HG03460 (cell line): ENCODE data around the gene LRRC8A.

Source experiments
- ATAC-seq: cut with Tn5 transposase; IDR thresholded peaks from one replicate; pipeline ENCODE4 v1.9.1; 2021; ENCODE audit not compliant: unreplicated experiment

Gene LRRC8A

GRCh38 chr9:128901379-128901778 lies 19.4 kb downstream of the LRRC8A start:
- ATAC-seq = no peak

- ATAC-seq = peak; percentile 9
Measured at GRCh38 chr9:128901822-128902221, 19.9 kb downstream of the LRRC8A start.

GRCh38 chr9:128902351-128903078 lies 20.6 kb downstream of the LRRC8A start:
- peak; percentile 89 for ATAC-seq

GRCh38 chr9:128903079-128903461 lies 21.1 kb downstream of the LRRC8A start:
- no peak for ATAC-seq

- no peak for ATAC-seq
Measured at GRCh38 chr9:128903871-128904620, 22.1 kb downstream of the LRRC8A start.

GRCh38 chr9:128905964-128906363 lies 24.0 kb downstream of the LRRC8A start:
- ATAC-seq = no peak

- no peak for ATAC-seq
Measured at GRCh38 chr9:128906741-128907140, 24.8 kb downstream of the LRRC8A start.

- ATAC-seq = no peak
Measured at GRCh38 chr9:128908372-128908771, 26.4 kb downstream of the LRRC8A start.

- no peak for ATAC-seq
Measured at GRCh38 chr9:128909859-128910258, 27.9 kb downstream of the LRRC8A start.

- ATAC-seq = no peak
Measured at GRCh38 chr9:128910906-128911305, 29.0 kb downstream of the LRRC8A start.

GRCh38 chr9:128911529-128912035 lies 29.6 kb downstream of the LRRC8A start:
- no peak for ATAC-seq

- ATAC-seq = no peak
Measured at GRCh38 chr9:128912270-128912853, 30.4 kb downstream of the LRRC8A start.

- ATAC-seq = no peak
Measured at GRCh38 chr9:128913048-128913900, 31.3 kb downstream of the LRRC8A start.

- ATAC-seq = no peak
Measured at GRCh38 chr9:128913995-128914772, 32.3 kb downstream of the LRRC8A start.

GRCh38 chr9:128916204-128916603 lies 34.3 kb downstream of the LRRC8A start:
- no peak for ATAC-seq

- no peak for ATAC-seq
Measured at GRCh38 chr9:128916745-128917144, 34.8 kb downstream of the LRRC8A start.

GRCh38 chr9:128917151-128917849 lies 35.4 kb downstream of the LRRC8A start:
- no peak for ATAC-seq

- ATAC-seq = no peak
Measured at GRCh38 chr9:128918921-128919320, 37.0 kb downstream of the LRRC8A start.

GRCh38 chr9:128919402-128920089 lies 37.6 kb downstream of the LRRC8A start:
- ATAC-seq = no peak
